ENCODE results near the gene DNM3. TPM values are rescaled to one million over a fixed set of nuclear protein-coding genes. Genes with fewer than 3 reads are reported as not detected.

DNM3 gene
- total RNA-seq, 3 donors from 2014 or later (not counting 1 experiment from before 2014, with no cell fraction given), result 2.5 to 3.3 (median 2.8) TPM

DNA sequence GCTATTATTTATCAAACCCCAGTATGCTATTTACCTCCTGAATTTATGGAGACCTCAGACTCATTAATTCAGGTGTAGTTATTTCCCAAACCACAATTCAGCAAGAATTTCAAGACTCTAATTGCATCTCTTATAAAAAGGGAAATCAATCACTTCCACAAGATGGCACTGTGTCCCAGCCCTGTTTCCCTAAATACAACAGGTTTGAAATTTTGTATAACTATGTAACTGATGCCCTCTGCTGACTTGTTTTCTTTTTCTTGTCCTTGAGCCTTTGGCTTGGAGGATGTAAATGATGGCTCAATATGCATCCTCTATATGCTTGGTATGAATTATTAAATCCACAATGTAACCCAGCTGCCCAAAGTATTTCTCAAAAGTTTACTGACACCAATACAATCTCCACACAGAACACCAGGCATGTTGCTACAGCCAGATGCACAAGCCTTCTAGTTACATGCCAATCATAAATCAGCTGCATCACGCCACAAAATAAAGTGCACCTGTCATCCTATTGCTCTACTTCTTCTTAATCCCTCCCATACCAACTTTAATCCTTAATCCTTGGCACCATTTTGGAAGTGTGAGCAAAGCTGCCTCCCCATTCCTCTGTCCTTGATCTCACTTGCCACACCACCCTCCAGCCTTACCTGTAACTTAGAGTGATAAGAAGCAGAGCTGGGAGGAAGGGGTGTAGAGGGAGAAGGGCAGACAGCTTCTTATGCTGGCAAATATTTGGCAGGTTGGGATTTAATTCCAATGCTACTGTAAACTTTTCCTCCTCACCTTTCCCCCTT, 588.2 kb downstream of the DNM3 start:
- Histone ChIP-seq H3K27me3 (ENCODE audit: control insufficient read depth, insufficient read depth, low read length) (no peaks in the 10 kb centered on the region), H3K36me3 (ENCODE audit: control insufficient read depth, insufficient read depth, low read length) (no peaks in the 10 kb centered on the region), H3K27ac (ENCODE audit: low read length) (no peak overlapping the region), H3K4me1 (ENCODE audit: control insufficient read depth, insufficient read depth, low read length) (peaks cover 3% of the 10 kb centered on the region), H3K4me3 (ENCODE audit: low read length) (no peak overlapping the region), H3K9me3 (ENCODE audit: control insufficient read depth, insufficient read depth, low read length) (no peaks in the 10 kb centered on the region)
- Mint-ChIP-seq H3K4me1 (peaks cover 6 to 12% of the 10 kb centered on the region in 2 donors), H3K9me3 (no peaks in the 10 kb centered on the region), H3K36me3 (no peaks in the 10 kb centered on the region), H3K27me3 (ENCODE audit: low read depth in 2 of 2) (no peaks in the 10 kb centered on the region), H3K4me3 (no peak overlapping the region), H3K27ac (peak overlapping the region in 1 of 2 donors; percentile 9)
- intact Hi-C loops (cut with micrococcal nuclease), result no loop called here
- TF ChIP-seq, protein P1, sequence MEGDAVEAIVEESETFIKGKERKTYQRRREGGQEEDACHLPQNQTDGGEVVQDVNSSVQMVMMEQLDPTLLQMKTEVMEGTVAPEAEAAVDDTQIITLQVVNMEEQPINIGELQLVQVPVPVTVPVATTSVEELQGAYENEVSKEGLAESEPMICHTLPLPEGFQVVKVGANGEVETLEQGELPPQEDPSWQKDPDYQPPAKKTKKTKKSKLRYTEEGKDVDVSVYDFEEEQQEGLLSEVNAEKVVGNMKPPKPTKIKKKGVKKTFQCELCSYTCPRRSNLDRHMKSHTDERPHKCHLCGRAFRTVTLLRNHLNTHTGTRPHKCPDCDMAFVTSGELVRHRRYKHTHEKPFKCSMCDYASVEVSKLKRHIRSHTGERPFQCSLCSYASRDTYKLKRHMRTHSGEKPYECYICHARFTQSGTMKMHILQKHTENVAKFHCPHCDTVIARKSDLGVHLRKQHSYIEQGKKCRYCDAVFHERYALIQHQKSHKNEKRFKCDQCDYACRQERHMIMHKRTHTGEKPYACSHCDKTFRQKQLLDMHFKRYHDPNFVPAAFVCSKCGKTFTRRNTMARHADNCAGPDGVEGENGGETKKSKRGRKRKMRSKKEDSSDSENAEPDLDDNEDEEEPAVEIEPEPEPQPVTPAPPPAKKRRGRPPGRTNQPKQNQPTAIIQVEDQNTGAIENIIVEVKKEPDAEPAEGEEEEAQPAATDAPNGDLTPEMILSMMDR (IDR thresholded peaks at IDR 0.05), result peak; percentile 58
- DNase-seq (peak in 1 of 2 donors; percentile 82), ATAC-seq (peak in 2 of 3 donors; percentile 73 to 76)
- 95% methylated on average over 1 of the region's 1 CpG for WGBS (ENCODE audit: insufficient coverage)

DNA sequence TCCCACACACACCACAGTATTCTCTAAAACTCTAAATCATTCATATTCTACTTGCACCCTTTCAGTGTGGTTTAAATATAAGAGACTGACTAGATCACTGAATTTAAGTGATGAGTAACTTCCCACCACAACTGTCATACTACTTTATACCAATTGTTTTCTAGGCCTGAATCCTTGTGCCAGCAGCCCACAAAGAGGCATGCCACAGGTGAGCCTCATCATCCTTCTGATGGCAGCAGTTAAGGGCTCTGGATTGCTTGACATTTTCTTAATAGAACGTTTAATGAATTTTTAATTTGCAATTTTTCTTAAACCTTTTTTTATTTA, 588.8 kb downstream of the DNM3 start:
- no peaks in the 10 kb centered on the region for H3K27me3 Mint-ChIP-seq (ENCODE audit: low read depth in 2 of 2)
- no peak for ATAC-seq
- Histone ChIP-seq H3K36me3 (ENCODE audit: control insufficient read depth, insufficient read depth, low read length) (no peaks in the 10 kb centered on the region), H3K4me3 (ENCODE audit: low read length) (no peak overlapping the region), H3K27me3 (ENCODE audit: control insufficient read depth, insufficient read depth, low read length) (no peaks in the 10 kb centered on the region), H3K27ac (ENCODE audit: low read length) (no peak overlapping the region), H3K4me1 (ENCODE audit: control insufficient read depth, insufficient read depth, low read length) (peaks cover 3% of the 10 kb centered on the region), H3K9me3 (ENCODE audit: control insufficient read depth, insufficient read depth, low read length) (no peaks in the 10 kb centered on the region)
- H3K36me3 Mint-ChIP-seq, result no peaks in the 10 kb centered on the region
- TF ChIP-seq, protein P1 (IDR thresholded peaks at IDR 0.05), result no peak
- H3K27ac Mint-ChIP-seq, result peak overlapping the region in 1 of 2 donors; percentile 9
- H3K4me1 Mint-ChIP-seq, result peaks cover 9 to 13% of the 10 kb centered on the region in 2 donors
- intact Hi-C loops (cut with micrococcal nuclease), result no loop called here
- 100% methylated on average over 1 of the region's 1 CpG for WGBS (ENCODE audit: insufficient coverage)
- DNase-seq, result no peak
- H3K9me3 Mint-ChIP-seq, result no peaks in the 10 kb centered on the region
- no peak overlapping the region for H3K4me3 Mint-ChIP-seq

- WGBS (ENCODE audit: insufficient coverage), result 100% methylated on average over 1 of the region's 2 CpGs
These were observed 589.9 kb downstream of the DNM3 start for GRCh38 chr1:172431204-172431603.

More at GRCh38 chr1:172431204-172431603, 589.9 kb downstream of the DNM3 start:
- Histone ChIP-seq H3K36me3 (ENCODE audit: control insufficient read depth, insufficient read depth, low read length) (no peaks in the 10 kb centered on the region), H3K4me1 (ENCODE audit: control insufficient read depth, insufficient read depth, low read length) (peaks cover 3% of the 10 kb centered on the region), H3K9me3 (ENCODE audit: control insufficient read depth, insufficient read depth, low read length) (no peaks in the 10 kb centered on the region), H3K27ac (ENCODE audit: low read length) (no peak overlapping the region), H3K27me3 (ENCODE audit: control insufficient read depth, insufficient read depth, low read length) (no peaks in the 10 kb centered on the region), H3K4me3 (ENCODE audit: low read length) (no peak overlapping the region)
- intact Hi-C loops (cut with micrococcal nuclease), result no loop called here
- Mint-ChIP-seq H3K4me3 (no peak overlapping the region), H3K36me3 (no peaks in the 10 kb centered on the region), H3K27me3 (ENCODE audit: low read depth in 2 of 2) (no peaks in the 10 kb centered on the region), H3K9me3 (no peaks in the 10 kb centered on the region), H3K4me1 (peaks cover 13 to 15% of the 10 kb centered on the region in 2 donors), H3K27ac (no peak overlapping the region)
- DNase-seq, result no peak
- TF ChIP-seq, protein P1 (IDR thresholded peaks at IDR 0.05), result no peak
- ATAC-seq, result no peak
